Kidney glomerular epithelial cell (primary cell): ENCODE data around the gene PRDM2.
"Not testable (repeated sequence)": the region's sequence is repeated elsewhere in the genome, so short reads cannot be mapped to it uniquely, and the experiment has no call there.

Source experiments
- DNase-seq: peaks from one replicate; lab custom pipeline; 2025; lab: John Stamatoyannopoulos, UW

The PRDM2 gene

GRCh38 chr1:13699510-13699909 is 478 bp upstream of the PRDM2 start:
- DNase-seq, result no peak

DNA sequence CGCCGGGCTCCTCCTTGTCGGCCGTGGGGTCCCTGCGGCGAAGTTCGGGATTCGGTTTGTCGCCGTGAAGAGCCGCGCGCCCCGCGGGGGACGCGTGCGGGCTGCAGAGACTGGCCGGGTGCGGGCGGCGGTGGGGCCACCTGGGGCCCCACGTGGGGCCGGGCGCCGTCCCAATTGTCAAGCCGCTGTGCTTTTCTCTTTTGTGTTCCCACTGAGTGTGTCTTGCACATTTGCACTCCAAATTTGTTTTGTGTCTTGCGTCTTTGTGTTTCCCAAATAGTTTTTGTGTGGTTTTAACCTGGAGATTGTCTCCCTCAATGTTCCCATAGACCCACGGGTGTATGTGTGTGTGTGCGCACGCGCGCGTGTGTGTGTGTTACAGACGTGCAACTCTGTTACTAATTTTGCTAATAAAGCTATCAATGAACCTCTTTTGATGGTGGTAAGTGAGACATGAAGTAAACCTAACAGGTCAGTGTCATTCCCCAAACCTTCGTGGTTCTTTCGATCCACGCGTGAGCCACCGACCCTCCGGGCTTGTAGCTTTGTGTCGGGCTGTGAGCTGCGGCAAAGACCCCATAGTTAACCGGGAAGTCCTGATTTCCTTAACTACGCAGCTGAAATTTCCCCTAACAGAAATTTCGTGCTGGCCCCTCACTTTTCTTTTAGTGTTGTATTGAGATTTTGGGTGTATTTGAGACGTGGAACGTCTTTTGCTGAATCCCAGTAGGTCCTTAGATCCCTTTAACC is 708 bp downstream of the PRDM2 start:
- no peak for DNase-seq

DNA sequence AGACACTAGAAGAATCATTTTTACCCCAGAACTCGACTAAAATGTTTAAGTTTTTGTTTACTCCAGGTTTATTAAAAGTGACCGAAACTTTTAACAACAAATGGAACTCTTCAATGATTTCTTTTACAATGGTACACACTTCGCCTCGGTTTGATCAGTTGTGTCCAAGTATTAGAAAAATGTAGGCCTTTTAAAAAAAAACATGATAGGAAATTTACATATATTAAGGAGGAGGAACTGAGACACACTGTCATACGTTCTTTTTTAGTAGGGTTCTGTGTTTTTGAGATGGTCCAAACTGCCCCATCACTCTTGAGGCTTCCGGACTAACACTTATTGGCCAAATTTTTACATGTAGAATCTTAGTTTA is 1.3 kb downstream of the PRDM2 start:
- no peak for DNase-seq

GRCh38 chr1:13702425-13703127 is 2.6 kb downstream of the PRDM2 start:
- DNase-seq, result no peak

DNA sequence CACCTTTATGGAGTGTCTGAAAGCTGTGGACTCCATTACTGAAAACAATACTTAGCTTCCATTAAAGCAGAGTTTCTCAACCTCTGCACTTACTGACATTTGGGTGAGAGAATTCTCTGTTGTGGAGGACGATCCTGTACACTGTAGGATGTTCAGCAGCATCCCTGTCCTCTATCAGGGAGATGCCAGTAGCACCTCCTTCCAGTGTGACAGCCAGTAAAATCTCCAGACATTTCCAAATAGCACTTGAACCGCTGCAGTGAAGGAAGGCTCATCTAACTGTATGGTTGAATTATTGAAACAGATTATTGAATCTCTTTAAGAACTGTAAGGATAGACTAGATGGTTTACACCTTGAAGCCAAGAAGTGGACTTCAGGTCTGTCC is 3.1 kb downstream of the PRDM2 start:
- DNase-seq, result no peak

GRCh38 chr1:13703558-13704490 is 3.8 kb downstream of the PRDM2 start:
- no peak for DNase-seq

DNA sequence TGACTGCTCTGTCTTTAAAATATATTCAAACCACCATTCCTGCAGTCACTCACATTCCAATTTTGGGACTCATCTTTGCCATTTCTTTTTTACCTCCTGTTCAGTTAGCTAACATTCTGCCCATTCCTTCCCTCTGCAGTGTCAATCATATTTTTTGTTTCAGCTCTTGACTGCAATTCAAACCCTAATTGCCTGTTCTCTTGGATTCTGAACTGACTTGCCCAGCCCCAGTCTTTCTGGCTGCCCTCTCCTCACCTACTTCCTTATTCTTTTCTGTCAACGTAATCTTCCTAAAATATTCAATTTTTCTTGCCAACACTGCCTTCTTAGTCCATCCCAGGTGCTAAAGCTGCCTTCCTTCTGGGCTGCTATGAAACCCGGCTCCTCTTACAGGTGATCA is 6.1 kb downstream of the PRDM2 start:
- DNase-seq, result no peak

- no peak for DNase-seq
Observed at GRCh38 chr1:13707164-13707563, 7.2 kb downstream of the PRDM2 start.

- DNase-seq, result no peak
Observed at GRCh38 chr1:13708380-13708982, 8.5 kb downstream of the PRDM2 start.

DNA sequence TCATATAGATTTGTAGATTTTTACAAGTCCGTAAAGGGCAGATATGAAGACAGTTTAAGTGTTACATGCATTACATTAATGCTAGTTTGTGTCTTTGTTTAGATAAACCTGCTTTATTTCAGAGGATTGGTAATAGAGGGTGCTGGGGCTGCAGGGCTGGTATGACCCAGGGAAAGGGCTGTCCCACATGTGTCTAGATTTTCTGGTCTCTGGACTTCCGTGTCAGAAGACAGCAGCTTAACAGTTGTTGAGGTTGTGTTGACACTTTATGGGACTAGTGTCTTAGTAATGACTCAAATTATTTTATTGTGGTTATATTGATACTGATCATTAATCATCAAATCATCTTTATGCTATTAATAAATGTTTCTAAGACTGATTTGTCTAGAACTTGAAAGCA is 10.1 kb downstream of the PRDM2 start:
- DNase-seq, result no peak

DNA sequence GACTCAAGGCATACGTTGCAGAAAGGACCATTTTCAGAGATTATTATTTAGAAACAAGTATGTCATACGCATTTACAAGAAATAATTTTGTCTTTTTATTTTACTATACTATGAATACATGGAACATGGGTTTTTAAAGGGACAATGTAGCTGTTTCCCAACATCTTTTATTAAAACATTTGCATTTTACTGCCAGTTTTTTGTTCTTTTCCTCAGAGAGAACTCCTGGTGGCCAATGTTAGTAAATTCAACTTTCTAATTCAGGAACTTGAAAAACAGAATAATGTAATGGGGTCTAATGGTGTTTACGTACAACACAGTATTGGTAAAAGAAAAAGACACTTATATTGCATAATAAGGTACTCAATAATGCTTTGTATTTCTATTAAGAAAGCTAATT is 14.9 kb downstream of the PRDM2 start:
- no peak for DNase-seq

DNA sequence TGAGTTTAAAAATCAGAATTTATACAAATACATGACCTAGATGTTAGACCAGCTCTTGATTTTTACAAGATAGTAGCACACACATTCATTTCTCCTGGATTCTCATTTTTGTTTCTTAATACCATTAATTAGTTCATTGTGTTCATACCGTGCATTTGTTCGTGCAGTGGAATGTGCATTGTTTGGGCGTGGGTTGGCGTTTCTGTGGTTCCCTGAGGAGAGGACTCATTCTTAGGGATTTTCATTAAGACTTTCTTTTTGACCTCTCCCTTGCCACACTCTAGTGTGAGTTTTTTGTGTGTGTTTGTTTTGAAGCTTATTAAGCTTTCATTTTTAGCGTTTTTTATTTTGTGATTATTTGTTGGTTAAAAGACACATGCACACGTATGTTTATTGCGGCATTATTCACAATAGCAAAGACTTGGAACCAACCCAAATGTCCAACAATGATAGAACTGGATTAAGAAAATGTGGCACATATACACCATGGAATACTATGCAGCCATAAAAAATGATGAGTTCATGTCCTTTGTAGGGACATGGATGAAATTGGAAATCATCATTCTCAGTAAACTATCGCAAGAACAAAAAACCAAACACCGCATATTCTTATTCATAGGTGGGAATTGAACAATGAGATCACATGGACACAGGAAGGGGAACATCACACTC is 15.8 kb downstream of the PRDM2 start:
- not testable (repeated sequence) for DNase-seq

- no peak for DNase-seq
Observed at GRCh38 chr1:13722808-13723360, 22.9 kb downstream of the PRDM2 start.

DNA sequence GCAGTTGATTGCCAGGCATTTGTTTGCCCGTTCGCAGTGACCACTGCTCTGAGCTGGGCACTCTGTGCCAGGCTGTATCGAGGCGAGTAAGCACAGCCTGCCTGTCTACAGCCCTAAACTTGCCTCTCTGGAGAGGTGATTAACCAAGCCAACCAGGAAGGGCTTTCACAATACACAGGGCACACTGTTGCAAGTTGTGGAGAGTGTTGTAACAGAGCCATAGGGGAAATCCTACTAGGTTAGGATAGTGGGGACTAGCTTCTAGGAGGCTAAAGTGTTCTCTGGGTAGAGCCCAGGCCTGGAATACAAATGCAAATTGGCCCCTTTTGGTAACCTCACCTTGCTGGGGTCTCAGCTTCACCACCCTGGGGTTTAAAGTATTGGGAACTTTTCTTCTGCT is 23.8 kb downstream of the PRDM2 start:
- no peak for DNase-seq

DNA sequence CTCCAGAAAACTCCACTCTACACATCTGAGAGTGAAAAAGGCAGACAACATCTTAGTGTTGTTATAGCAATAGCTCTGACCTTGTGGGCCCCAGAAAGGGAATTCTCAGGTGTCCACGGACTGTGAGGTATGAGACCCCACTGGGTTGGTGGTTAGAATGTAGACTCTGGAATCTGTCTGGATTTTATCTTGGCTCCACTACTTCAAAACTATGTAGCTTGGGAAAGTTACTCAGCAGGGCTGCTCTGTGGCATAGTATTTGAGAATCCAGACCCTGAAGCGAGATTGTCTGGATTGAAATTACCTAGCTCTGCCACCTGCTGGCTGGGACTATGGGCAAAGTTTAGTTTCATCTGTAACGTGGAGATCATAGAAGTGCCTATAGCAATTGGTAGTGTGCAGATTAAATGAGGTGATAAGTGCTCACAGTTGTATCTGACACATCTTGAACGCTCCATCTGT is 25.8 kb downstream of the PRDM2 start:
- DNase-seq, result peak; percentile 41

DNA sequence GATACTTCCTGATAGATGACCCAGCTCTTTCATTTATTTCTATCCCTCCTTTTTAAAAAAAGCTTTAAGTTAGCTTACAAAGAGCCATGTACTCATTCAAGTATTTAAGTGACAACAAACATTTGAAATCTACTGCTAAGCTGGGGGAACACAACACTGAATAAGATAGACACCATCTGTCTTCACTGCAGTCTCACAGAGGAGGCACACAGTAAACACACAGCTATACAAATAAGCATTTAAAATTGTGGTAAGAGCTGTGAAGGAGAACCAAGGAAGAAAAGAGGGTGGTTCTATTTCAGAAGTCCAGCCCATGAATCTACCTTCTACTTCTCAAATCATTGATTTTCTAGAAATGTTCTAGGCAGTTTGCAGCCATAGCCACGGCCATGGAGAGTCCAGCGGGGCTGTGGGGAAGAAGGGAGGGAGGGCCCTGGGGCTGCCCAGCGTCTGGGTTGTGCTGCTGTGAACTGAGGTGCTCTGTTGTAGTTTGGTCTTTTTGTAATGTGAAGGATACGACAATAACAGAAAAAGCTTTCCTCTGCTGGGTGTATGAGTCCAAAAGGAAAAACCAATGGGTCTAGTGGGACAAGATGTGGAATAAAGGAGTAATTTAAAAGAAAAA is 28.2 kb downstream of the PRDM2 start:
- no peak for DNase-seq

DNA sequence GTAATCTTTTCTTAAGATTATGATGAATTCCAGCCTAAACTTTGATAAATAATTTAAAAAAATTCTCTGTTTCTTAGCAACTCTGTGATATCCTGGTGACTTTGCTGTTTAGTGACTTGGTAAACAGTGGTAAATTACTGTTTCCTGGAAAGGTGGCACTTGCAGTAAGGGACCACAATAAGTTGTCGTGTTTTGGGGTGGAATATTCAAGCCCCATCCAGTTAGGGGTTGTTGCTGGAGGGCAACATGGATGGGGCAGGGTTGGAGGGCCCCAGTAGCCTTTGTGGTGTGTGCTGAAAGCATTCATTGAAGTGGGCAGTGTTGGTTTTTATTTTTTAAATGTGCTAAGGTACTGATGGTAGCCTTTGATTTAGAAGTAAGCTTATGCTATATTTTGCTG is 30.3 kb downstream of the PRDM2 start:
- DNase-seq, result no peak

DNA sequence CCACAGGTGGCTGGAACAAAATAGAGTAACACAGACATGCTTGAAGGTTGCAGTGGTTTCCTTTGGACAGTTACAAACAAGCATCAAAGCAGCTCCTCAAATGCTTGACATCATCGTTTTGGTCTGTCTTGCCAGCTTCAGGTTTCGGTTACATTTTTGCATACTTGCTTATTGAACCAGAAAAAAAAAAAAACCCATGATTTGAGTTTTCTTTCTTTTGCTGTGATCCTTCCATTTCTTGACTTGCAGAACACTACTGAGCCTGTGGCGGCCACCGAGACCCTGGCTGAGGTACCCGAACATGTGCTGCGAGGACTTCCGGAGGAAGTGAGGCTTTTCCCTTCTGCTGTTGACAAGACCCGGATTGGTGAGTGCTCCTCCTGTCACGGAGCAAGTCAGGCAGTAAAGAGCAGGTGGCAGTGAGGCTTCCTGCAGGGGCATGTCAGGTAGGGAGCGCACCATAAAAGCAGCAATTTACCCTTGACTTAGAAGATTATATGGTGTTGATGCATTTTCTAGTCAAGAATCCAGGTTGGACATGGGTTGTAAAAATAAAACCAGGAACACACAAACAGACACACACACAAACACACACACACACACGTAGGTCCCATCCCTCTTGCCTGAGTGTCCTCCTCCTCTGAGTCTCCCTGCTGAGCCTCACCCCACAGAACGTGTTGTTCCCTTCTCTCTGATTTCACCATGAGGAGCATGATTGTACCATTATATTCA is 30.9 kb downstream of the PRDM2 start:
- peak; percentile 65 for DNase-seq

GRCh38 chr1:13731897-13732296 is 31.9 kb downstream of the PRDM2 start:
- no peak for DNase-seq
